HEK293T (cell line): ENCODE results near the gene MMP19.
"Not testable (repeated sequence)": the region's sequence is repeated elsewhere in the genome, so short reads cannot be mapped to it uniquely, and the experiment has no call there.

Source experiments
- BHLHE40 ChIP-seq: fragments of 450-650 bp; IDR thresholded peaks from 2 replicates; pipeline ENCODE4 v1.6.1; 2016; ENCODE audit warnings: mild to moderate bottlenecking, moderate library complexity, borderline replicate concordance
- SP1 ChIP-seq: fragments of 450-650 bp; IDR thresholded peaks from 2 replicates; pipeline ENCODE4 v1.6.1; 2017
- ZNF384 ChIP-seq: fragments of 450-650 bp; IDR thresholded peaks from 2 replicates; pipeline ENCODE4 v1.6.1; 2016

DNA sequence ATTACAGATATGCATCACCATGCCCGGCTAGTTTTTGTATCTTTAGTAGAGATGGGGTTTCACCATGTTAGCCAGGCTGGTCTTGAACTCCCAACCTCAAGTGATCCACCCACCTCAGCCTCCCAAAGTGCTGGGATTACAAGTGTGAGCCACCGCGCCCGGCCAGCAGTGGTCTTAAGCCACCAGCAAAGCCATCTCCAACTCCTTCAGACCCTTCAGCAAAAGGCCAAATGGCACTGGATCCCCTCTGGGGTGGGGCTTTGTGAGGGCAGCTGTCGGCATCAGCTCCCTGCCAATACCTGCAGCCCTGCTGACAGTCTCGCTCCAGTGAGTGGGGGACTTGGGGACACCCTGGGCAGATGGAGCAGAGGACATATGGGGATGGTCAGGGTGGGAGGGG lies 8.3 kb downstream of the MMP19 start:
- not testable (repeated sequence) for TF ChIP-seq ZNF384, BHLHE40, SP1
